Measurements from ENCODE around the gene KPNA1.

DNA sequence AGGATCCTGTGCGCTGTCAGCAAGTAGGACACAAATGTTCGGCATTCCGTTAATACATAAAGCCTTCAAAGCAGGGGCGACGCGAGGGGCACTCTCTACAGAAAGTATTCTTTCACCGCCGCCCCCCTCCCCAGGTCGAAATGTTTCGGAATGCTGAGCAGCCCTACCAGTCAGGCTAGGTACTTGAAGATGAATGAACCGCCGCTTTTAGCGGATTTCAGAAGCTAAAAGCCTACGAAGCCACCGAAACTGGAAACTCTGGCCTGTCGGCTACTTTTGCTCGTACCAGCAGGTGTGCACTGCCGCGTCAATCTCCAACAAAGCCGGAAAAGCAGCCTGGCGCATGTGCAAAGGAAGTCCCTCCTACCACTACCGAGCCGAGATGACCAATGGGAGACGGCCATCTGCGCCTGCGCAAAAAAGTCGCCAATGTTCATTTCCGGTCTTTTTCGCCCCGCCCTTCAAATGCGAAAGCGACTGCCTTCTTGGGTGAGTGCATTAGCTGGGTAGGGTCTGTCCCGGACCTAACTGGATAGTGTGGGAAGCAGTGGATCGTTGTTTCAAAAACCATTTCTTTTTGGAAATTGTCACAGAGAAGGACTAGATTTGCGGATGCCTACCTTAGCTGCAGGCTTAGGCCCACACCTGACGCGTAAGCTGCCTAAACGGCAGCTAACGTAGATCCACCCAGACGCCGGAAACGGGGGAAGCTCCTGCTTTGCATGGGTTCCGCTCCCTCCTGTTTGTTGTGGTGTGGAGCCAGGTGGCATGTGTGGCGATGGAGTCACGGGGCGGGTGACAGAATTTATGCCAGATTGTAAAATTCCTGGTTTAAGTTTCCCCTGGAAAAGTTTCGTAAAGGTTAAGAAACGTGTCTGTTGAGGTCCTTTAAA, 98.7 kb downstream of the KPNA1 start, which contains the start of gene WDR5B:
- TF ChIP-seq, protein P1, sequence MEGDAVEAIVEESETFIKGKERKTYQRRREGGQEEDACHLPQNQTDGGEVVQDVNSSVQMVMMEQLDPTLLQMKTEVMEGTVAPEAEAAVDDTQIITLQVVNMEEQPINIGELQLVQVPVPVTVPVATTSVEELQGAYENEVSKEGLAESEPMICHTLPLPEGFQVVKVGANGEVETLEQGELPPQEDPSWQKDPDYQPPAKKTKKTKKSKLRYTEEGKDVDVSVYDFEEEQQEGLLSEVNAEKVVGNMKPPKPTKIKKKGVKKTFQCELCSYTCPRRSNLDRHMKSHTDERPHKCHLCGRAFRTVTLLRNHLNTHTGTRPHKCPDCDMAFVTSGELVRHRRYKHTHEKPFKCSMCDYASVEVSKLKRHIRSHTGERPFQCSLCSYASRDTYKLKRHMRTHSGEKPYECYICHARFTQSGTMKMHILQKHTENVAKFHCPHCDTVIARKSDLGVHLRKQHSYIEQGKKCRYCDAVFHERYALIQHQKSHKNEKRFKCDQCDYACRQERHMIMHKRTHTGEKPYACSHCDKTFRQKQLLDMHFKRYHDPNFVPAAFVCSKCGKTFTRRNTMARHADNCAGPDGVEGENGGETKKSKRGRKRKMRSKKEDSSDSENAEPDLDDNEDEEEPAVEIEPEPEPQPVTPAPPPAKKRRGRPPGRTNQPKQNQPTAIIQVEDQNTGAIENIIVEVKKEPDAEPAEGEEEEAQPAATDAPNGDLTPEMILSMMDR (IDR thresholded peaks at IDR 0.05; ENCODE audit: poor library complexity): no peak
- TF ChIP-seq EZH2 (IDR thresholded peaks at IDR 0.05; ENCODE audit: borderline replicate concordance): no peak
- TF ChIP-seq EZH2phosphoT487 (IDR thresholded peaks at IDR 0.05; ENCODE audit: low read depth, severe bottlenecking, unreplicated experiment): no peak

Measured in hepatocyte (in vitro differentiated cells).